OCI-LY3 (cell line): ENCODE measurements around the gene PARN.

Experiments used
- H2AFZ ChIP-seq: fragments of 200-600, 300-600 bp; shearing (Covaris generic); 2 replicates; pipeline ENCODE4 v1.6.0; 2014; ENCODE audit warnings: antibody characterized with exemption, low read depth, low read length
- H3K27ac ChIP-seq: fragments of 200-600, 300-600 bp; sonication (generic); 2 replicates; pipeline ENCODE4 v1.5.1; 2014; ENCODE audit warnings: mild to moderate bottlenecking, low read length, moderate library complexity, mixed read lengths
- H3K27me3 ChIP-seq: fragments of 200-600, 300-600 bp; sonication (generic); 2 replicates; pipeline ENCODE4 v1.6.1; 2014; ENCODE audit warnings: low read depth, low read length, mixed read lengths
- H3K36me3 ChIP-seq: fragments of 200-600, 300-600 bp; sonication (generic); replicated peaks from 2 replicates; pipeline ENCODE3; 2014; ENCODE audit warnings: low read depth, low read length, mixed read lengths
- H3K4me1 ChIP-seq: fragments of 300-600, 200-600 bp; sonication (generic); 2 replicates; pipeline ENCODE4 v1.6.1; 2014; ENCODE audit warnings: low read length, mixed read lengths
- H3K4me2 ChIP-seq: fragments of 200-600, 300-600 bp; sonication (generic); 2 replicates; pipeline ENCODE4 v1.6.1; 2014; ENCODE audit warnings: low read length, mixed read lengths
- H3K4me3 ChIP-seq: fragments of 300-600, 200-600 bp; sonication (generic); 2 replicates; pipeline ENCODE4 v1.5.1; 2014; ENCODE audit warnings: antibody characterized with exemption, mild to moderate bottlenecking, low read length, moderate library complexity
- H3K79me2 ChIP-seq: fragments of 300-600, 200-600 bp; shearing (Covaris generic); 2 replicates; pipeline ENCODE4 v1.6.1; 2014; ENCODE audit warnings: mild to moderate bottlenecking, low read length, mixed read lengths
- H3K9ac ChIP-seq: fragments of 300-600, 200-600 bp; shearing (Covaris generic); 2 replicates; pipeline ENCODE4 v1.6.0; 2014; ENCODE audit warnings: mild to moderate bottlenecking, low read length, moderate library complexity
- H3K9me3 ChIP-seq: fragments of 200-600, 300-600 bp; shearing (Covaris generic); 2 replicates; pipeline ENCODE4 v1.6.1; 2014; ENCODE audit warnings: low read length, mixed read lengths; ENCODE audit not compliant: insufficient read depth
- H4K20me1 ChIP-seq: fragments of 200-600, 300-600 bp; sonication (generic); 2 replicates; pipeline ENCODE4 v1.6.1; 2016; ENCODE audit warnings: low read length, mixed read lengths; ENCODE audit not compliant: insufficient read depth
- CTCF ChIP-seq: fragments of 200-600, 300-600 bp; sonication (generic); IDR thresholded peaks from 2 replicates; pipeline ENCODE4 v1.5.1; 2014; ENCODE audit warnings: antibody characterized with exemption, low read length, low read depth
- EZH2phosphoT487 ChIP-seq: fragments of 200-600 bp; shearing (Covaris generic); IDR thresholded peaks from 2 replicates; pipeline ENCODE4 v1.6.1; 2018; ENCODE audit warnings: antibody characterized with exemption, mixed run types, low read depth

The PARN gene

DNA sequence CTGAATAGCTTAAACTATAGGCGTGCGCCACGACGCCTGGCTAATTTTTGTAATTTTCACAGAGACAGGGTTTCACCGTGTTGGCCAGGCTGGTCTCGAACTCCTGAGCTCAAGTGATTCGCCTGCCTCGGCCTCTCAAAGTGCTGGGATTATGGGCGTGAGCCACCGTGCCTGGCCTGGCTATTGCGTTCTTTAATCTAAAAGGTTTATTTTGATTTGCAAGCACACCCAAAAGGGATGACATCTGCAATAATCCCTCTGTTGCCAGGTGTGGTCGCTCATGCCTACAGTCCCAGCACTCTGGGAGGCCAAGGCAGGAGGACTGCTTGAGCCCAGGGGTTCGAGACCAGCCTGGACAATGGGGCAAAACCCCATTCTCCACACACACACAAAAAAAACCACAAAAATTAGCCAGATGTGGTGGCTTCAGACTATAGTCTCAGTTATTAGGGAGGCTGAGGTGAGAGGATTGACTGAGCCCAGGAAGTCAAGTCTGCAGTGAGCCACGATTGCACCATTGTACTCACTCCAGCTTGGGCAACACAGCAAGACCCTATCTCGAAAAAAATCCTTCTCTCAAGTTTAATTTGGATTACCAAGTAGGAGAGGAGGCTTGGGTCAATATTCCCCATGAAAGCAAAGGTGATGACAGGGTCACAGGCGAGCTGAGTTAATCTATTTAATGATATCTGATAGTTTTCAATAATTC lies 144.1 kb downstream of the PARN start:
- TF ChIP-seq CTCF (no peak), EZH2phosphoT487 (no peak)
- Histone ChIP-seq H3K9ac (no peak overlapping the region), H3K9me3 (no peaks in the 10 kb centered on the region), H2AFZ (no peak overlapping the region), H3K79me2 (no peaks in the 10 kb centered on the region), H3K27me3 (no peaks in the 10 kb centered on the region), H3K4me3 (no peak overlapping the region), H3K4me1 (no peaks in the 10 kb centered on the region), H3K36me3 (peaks cover 5% of the 10 kb centered on the region), H4K20me1 (no peaks in the 10 kb centered on the region), H3K27ac (no peak overlapping the region), H3K4me2 (no peak overlapping the region)

- Histone ChIP-seq H3K36me3 (peaks cover 7% of the 10 kb centered on the region), H3K4me1 (no peaks in the 10 kb centered on the region), H3K9ac (no peak overlapping the region), H2AFZ (no peak overlapping the region), H3K9me3 (no peaks in the 10 kb centered on the region), H3K4me2 (no peak overlapping the region), H3K27ac (no peak overlapping the region), H4K20me1 (no peaks in the 10 kb centered on the region), H3K27me3 (no peaks in the 10 kb centered on the region), H3K4me3 (no peak overlapping the region), H3K79me2 (no peaks in the 10 kb centered on the region)
- TF ChIP-seq EZH2phosphoT487 (no peak), CTCF (no peak)
These were observed 144.9 kb downstream of the PARN start for GRCh38 chr16:14485121-14485551.

- no peak overlapping the region for H3K4me3 ChIP-seq
- H3K79me2 ChIP-seq = no peaks in the 10 kb centered on the region
- H4K20me1 ChIP-seq = no peaks in the 10 kb centered on the region
- no peaks in the 10 kb centered on the region for H3K27me3 ChIP-seq
- H2AFZ ChIP-seq = no peak overlapping the region
- H3K4me1 ChIP-seq = no peaks in the 10 kb centered on the region
- H3K9me3 ChIP-seq = no peaks in the 10 kb centered on the region
- H3K36me3 ChIP-seq = peaks cover 15% of the 10 kb centered on the region
- no peak for TF ChIP-seq EZH2phosphoT487
- no peak for TF ChIP-seq CTCF
- H3K27ac ChIP-seq = no peak overlapping the region
- H3K4me2 ChIP-seq = no peak overlapping the region
- no peak overlapping the region for H3K9ac ChIP-seq
These were observed 146.2 kb downstream of the PARN start for GRCh38 chr16:14483819-14484385.

DNA sequence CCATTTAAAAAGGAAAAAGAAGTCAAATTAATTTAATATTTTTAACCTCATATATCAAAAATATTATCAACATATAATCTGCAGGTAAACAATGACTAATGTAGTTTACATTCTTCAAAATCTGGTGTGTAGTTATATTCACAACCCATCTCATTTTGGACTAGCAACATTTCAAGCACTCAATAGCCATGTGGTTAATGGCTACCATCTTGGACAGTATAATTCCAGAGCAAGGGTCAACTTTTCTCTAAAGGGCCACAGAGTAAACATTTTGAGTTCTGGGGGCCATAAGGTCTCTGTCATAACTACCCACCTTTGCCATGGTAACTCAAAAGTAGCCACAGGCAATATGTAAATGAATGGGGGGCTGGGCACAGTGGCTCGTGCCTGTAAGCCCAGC lies 153.9 kb downstream of the PARN start:
- Histone ChIP-seq H4K20me1 (no peaks in the 10 kb centered on the region), H3K27ac (no peak overlapping the region), H3K27me3 (no peaks in the 10 kb centered on the region), H3K4me3 (no peak overlapping the region), H3K4me1 (no peaks in the 10 kb centered on the region), H3K9ac (no peak overlapping the region), H2AFZ (no peak overlapping the region), H3K79me2 (no peaks in the 10 kb centered on the region), H3K36me3 (peaks cover 19% of the 10 kb centered on the region), H3K4me2 (no peak overlapping the region), H3K9me3 (no peaks in the 10 kb centered on the region)
- TF ChIP-seq CTCF (no peak), EZH2phosphoT487 (no peak)
